Thyroid gland (tissue), 4 donors: ENCODE results near the gene SSC4D. TPM values are rescaled to one million over a fixed set of nuclear protein-coding genes. Genes with fewer than 3 reads are reported as not detected.
A peak's percentile ranks its signal among the peaks of the same experiment; 100 is the strongest.

Experiments used
- DNase-seq, 2 donors: peaks; one replicate each; pipeline ENCODE4 v3.0.0-alpha.2; 2019
- H3K27ac ChIP-seq, 3 donors: fragments of 200-600 bp; sonication (generic); 1 replicate in 2 of 3; 2 replicates in 1 of 3; pipeline ENCODE4 v1.5.1; 2016 to 2019; ENCODE audit warnings: mild to moderate bottlenecking in 1 of 3, moderate library complexity in 1 of 3
- H3K27me3 ChIP-seq: fragments of 200-600 bp; sonication (generic); one replicate; pipeline ENCODE4 v1.5.1; 2019
- H3K36me3 ChIP-seq, 2 donors: fragments of 200-600 bp; sonication (generic); one replicate each; pipeline ENCODE4 v1.5.1; 2016 to 2019
- H3K4me1 ChIP-seq, 2 donors: fragments of 200-600 bp; sonication (generic); one replicate each; pipeline ENCODE4 v1.5.1; 2017 to 2019
- H3K4me3 ChIP-seq, 3 donors: fragments of 200-600 bp; sonication (generic); replicated peaks in 1 of 3; 1 replicate in 2 of 3; 2 replicates in 1 of 3; pipeline ENCODE4 v1.5.1; 2016; ENCODE audit warnings: mild to moderate bottlenecking in 1 of 3
- H3K9me3 ChIP-seq: fragments of 200-600 bp; sonication (generic); one replicate; pipeline ENCODE4 v1.5.1; 2017
- CTCF ChIP-seq, 6 experiments: fragments of 200-600 bp in 3 of 6; fragments of 450-650 bp in 3 of 6; sonication (generic) in 3 of 6; IDR thresholded peaks; one replicate each; pipeline ENCODE4 v1.5.1; 2016 to 2019; ENCODE audit warnings: antibody characterized with exemption in 6 of 6, mild to moderate bottlenecking in 2 of 6, inconsistent platforms in 1 of 6, moderate library complexity in 1 of 6
- POLR2A ChIP-seq, 2 donors: fragments of 450-650 bp; IDR thresholded peaks; one replicate each; pipeline ENCODE4 v1.6.1; 2017; ENCODE audit warnings: antibody characterized with exemption in 2 of 2, mild to moderate bottlenecking in 2 of 2, moderate library complexity in 1 of 2
- WGBS, 2 donors: methylation state at CpG; one replicate each; pipeline ENCODE4 v1.1.5; 2017; 5-methylcytosine and 5-hydroxymethylcytosine counted together
- intact Hi-C: fragments of 100-400 bp; cut with DNase I; formaldehyde crosslinking; loops from one replicate; pipeline ENCODE4 v1.15.1; 2023
- total RNA-seq, 4 donors: library from RNA; depleted of rRNA; stranded (reverse); fragments of >200 nt; gene quantifications; one replicate each; pipeline ENCODE4 v1.2.3, GENCODE V29; 2016

The SSC4D gene
- total RNA-seq, 4 donors from 2014 or later: 3.6 to 14.0 (median 13.4) TPM

DNA sequence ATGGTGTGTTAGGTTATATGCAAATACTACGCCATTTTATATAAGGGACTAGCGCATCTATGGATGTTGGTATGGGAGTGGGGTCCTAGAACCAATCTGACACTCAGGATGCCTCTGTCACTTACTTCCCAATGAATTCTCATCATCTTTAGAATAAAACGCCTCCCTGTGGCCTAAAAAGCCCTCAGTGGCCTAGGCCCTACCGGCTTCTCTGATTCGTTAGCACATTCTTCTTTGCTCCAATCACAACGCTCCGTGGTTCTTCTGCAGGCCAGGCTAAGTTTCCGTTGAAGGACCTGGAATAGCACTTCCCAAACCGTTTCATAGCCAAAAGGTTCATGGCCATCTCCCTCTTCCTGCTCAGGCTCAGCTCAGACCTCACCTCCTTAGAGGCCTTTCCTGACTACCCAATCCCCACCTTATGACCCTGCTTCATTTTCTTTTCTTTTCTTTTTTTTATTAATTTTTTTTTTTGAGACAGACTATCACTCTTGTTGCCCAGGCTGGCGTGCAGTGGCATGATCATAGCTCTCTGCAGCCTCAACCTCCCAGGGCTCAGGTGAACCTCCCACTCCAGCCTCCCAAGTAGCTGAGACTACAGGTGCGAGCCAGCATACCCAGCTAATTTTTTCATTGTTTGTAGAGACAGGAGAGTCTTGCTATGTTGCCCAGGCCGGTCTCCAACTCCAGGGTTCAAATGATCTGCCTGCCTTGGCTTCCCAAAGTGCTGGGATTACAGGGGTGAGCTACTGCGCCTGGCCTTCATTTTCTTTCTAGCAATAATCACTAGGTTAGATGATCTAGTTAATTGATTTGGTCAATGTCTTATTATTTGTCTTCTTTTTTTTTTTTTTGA, 26.2 kb downstream of the SSC4D start:
- Histone ChIP-seq H3K9me3 (no peaks in the 10 kb centered on the region), H3K4me1 (peaks cover 13 to 23% of the 10 kb centered on the region in 2 donors), H3K4me3 (no peak overlapping the region), H3K36me3 (no peaks in the 10 kb centered on the region), H3K27me3 (no peaks in the 10 kb centered on the region), H3K27ac (no peak overlapping the region)
- DNase-seq: no peak
- TF ChIP-seq POLR2A (IDR thresholded peaks at IDR 0.05): no peak
- TF ChIP-seq CTCF (IDR thresholded peaks at IDR 0.05): no peak
- intact Hi-C loops: no loop called here
- WGBS, 2 donors: 73 to 76% methylated on average over 13 of the region's 13 CpGs

DNA sequence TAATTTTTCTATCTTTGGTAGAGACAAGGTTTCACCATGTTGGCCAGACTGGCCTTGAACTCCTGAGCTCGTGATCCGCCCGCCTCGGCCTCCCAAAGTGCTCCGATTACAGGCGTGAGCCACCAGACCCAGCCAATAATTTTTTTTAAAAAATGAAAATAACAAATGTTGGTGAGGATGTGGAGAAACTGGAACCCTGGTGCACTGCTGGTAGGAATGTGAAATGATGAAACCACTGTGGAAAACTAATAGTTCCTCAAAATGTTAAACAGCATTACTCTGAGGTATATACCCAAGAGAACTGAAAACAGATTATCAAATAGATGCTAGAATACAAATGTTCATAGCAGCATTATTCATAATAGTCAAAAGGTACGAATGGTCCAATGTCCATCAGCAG, 27.7 kb downstream of the SSC4D start:
- H3K36me3 ChIP-seq: no peaks in the 10 kb centered on the region
- WGBS, 2 donors: 95 to 97% methylated on average over 7 of the region's 7 CpGs
- intact Hi-C loops: no loop called here
- H3K27me3 ChIP-seq: no peaks in the 10 kb centered on the region
- H3K27ac ChIP-seq: no peak overlapping the region
- H3K9me3 ChIP-seq: no peaks in the 10 kb centered on the region
- H3K4me1 ChIP-seq: peaks cover 13 to 23% of the 10 kb centered on the region in 2 donors
- TF ChIP-seq CTCF (IDR thresholded peaks at IDR 0.05) (no peak), POLR2A (IDR thresholded peaks at IDR 0.05) (no peak)
- no peak overlapping the region for H3K4me3 ChIP-seq
- no peak for DNase-seq

DNA sequence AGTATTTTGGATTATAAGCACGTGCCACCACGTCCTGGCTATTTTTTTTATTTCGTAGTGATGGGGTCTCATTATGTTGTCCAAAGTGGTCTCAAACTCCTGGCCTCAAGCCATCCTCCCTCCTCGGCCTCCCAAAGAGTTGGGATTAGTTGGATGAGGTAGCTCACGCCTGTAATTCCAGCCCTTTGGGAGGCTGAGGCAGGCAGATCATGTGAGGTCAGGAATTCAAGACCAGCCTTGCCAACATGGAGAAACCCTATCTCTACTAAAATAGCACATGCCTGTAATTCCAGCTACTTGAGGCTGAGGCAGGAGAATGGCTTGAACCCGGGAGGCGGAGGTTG, 28.9 kb downstream of the SSC4D start:
- Histone ChIP-seq H3K4me1 (peaks cover 13 to 23% of the 10 kb centered on the region in 2 donors), H3K36me3 (no peaks in the 10 kb centered on the region), H3K27ac (peak overlapping the region; percentile 84 to 93 (median 93)), H3K27me3 (no peaks in the 10 kb centered on the region), H3K9me3 (no peaks in the 10 kb centered on the region), H3K4me3 (peak overlapping the region in 1 of 3 donors; percentile 18)
- TF ChIP-seq POLR2A (IDR thresholded peaks at IDR 0.05) (peak in 1 of 2 donors; percentile 15), CTCF (IDR thresholded peaks at IDR 0.05) (no peak)
- intact Hi-C loops: no loop called here
- peak in 1 of 2 donors; percentile 20 for DNase-seq
- WGBS, 2 donors: 56 to 60% methylated on average over 7 of the region's 7 CpGs

DNA sequence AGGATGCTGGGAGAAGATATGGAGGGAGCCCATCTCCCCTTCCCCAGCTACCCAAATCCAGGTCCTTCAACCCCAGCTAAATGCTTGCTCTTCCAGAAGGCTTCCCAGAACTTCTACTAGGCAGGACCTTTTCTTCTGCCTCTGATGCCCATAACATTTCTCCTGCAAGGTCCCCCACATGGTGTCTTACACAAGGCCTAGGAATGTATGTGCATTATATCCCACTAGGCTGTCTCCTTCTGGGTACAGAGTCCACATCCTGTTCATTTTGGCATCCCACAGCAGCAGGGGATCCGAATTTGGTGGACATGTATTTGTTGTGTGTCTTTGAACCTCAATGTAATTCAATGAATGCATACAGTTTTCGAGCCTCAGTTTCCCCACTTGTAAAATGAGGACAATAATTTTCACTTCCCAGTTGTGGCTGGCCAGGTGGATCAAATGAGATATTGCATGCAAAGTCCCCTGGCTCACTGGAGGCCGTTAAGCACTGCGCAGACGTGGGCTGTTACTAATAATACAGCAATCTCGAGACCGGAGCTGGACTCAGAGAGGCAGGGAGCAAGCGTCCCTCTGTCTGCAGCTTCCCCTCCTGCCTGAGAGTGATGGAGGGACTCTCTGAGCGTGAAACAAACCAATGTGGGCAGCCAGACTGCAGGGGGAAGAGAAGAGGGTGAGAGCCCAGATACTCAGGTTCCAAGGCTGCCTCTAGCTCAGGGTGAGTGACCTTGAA, 32.1 kb downstream of the SSC4D start:
- Histone ChIP-seq H3K36me3 (no peaks in the 10 kb centered on the region), H3K27ac (no peak overlapping the region), H3K4me1 (peaks cover 23 to 35% of the 10 kb centered on the region in 2 donors), H3K4me3 (no peak overlapping the region), H3K27me3 (no peaks in the 10 kb centered on the region), H3K9me3 (no peaks in the 10 kb centered on the region)
- WGBS, 2 donors: 69 to 75% methylated on average over 9 of the region's 9 CpGs
- intact Hi-C loops: no loop called here
- no peak for DNase-seq
- TF ChIP-seq POLR2A (IDR thresholded peaks at IDR 0.05): no peak
- TF ChIP-seq CTCF (IDR thresholded peaks at IDR 0.05): no peak

- TF ChIP-seq POLR2A (IDR thresholded peaks at IDR 0.05) (no peak), CTCF (IDR thresholded peaks at IDR 0.05) (no peak)
- H3K9me3 ChIP-seq: no peaks in the 10 kb centered on the region
- H3K4me3 ChIP-seq: no peak overlapping the region
- WGBS, 2 donors: 88 to 90% methylated on average over 9 of the region's 9 CpGs
- DNase-seq: no peak
- no peaks in the 10 kb centered on the region for H3K36me3 ChIP-seq
- H3K4me1 ChIP-seq: peaks cover 15 to 25% of the 10 kb centered on the region in 2 donors
- no peaks in the 10 kb centered on the region for H3K27me3 ChIP-seq
- H3K27ac ChIP-seq: no peak overlapping the region
- intact Hi-C loops: no loop called here
Measured at GRCh38 chr7:76375251-76375650, 34.2 kb downstream of the SSC4D start.
